ENCODE measurements around the gene TMSB4X. TPM values are rescaled to one million over a fixed set of nuclear protein-coding genes. Genes with fewer than 3 reads are reported as not detected.

TMSB4X gene
- total and polyA plus RNA-seq, 2 of the 8 experiments (the other 6 are each of a cell fraction or from before 2014, with no cell fraction given), result 2,063 to 2,112 TPM

GRCh38 chrX:12986886-12987285, 12.0 kb downstream of the TMSB4X start:
- FAIRE-seq (no peak), DNase-seq (ENCODE audit: low read depth in 1 of 2, low spot score in 2 of 2) (no peak)
- H3K79me1 ChIP-seq (ENCODE audit: low read depth, low read length), result no peaks in the 10 kb centered on the region
- H3K23ac ChIP-seq (ENCODE audit: insufficient read length), result no peak overlapping the region
- H3K56ac ChIP-seq (replicated peaks; ENCODE audit: insufficient read length, low read depth, low read length), result no peak overlapping the region
- no peak overlapping the region for H3K27ac ChIP-seq (ENCODE audit: low read depth, low read length)
- no peaks in the 10 kb centered on the region for H4K20me1 ChIP-seq (replicated peaks in 1 of 2; ENCODE audit: control insufficient read depth in 1 of 2, insufficient read depth in 2 of 2, low read length in 2 of 2)
- WGBS, 2 experiments (ENCODE audit: extremely low coverage in 1 of 2, insufficient coverage in 1 of 2, insufficient read length in 1 of 2, insufficient replicate concordance in 2 of 2, low coverage in 1 of 2, low lambda C conversion rate in 2 of 2, missing lambda C conversion rate in 1 of 2), result 92% methylated on average over 2 of the region's 2 CpGs; no CpG with 5 or more reads in 1 of the 2 experiments
- H2BK12ac ChIP-seq (ENCODE audit: low read depth, low read length), result no peak overlapping the region
- H2AK5ac ChIP-seq (ENCODE audit: low read depth, low read length), result no peak overlapping the region
- no peaks in the 10 kb centered on the region for H3K36me3 ChIP-seq (ENCODE audit: control insufficient read depth in 2 of 4, insufficient read depth in 4 of 4, low read length in 3 of 4)
- H3K4me3 ChIP-seq (ENCODE audit: extremely low read depth in 1 of 4, insufficient read depth in 2 of 4, low read depth in 3 of 4, low read length in 4 of 4), result no peak overlapping the region
- H3K9me3 ChIP-seq (ENCODE audit: insufficient read depth in 2 of 2, low read depth in 1 of 2, low read length in 1 of 2), result no peaks in the 10 kb centered on the region
- POLR2A ChIA-PET (ENCODE audit: partially characterized antibody), result interaction anchor here (0.6 to 1.2 kb wide), 2 partner anchors 11 to 125 kb away, joined by 3 to 6 read pairs; no protein-coding TSS in a partner anchor
- H3K23me2 ChIP-seq (ENCODE audit: low read depth, low read length), result no peaks in the 10 kb centered on the region
- H3K4me1 ChIP-seq (replicated peaks in 1 of 4; ENCODE audit: control insufficient read depth in 3 of 4, insufficient read depth in 4 of 4, low read length in 3 of 4), result no peaks in the 10 kb centered on the region
- CTCF ChIA-PET (ENCODE audit: partially characterized antibody), result no interaction called here
- H4K91ac ChIP-seq (replicated peaks; ENCODE audit: insufficient read length, low read length), result no peak overlapping the region
- H2BK15ac ChIP-seq (ENCODE audit: low read length), result no peak overlapping the region
- H4K8ac ChIP-seq (ENCODE audit: extremely low read depth, insufficient read depth, low read length), result no peak overlapping the region
- H3K4ac ChIP-seq (replicated peaks; ENCODE audit: insufficient read length, low read depth, low read length), result no peak overlapping the region
- H3K4me2 ChIP-seq (ENCODE audit: insufficient read depth in 1 of 2, low read depth in 2 of 2, low read length in 2 of 2), result no peak overlapping the region
- H3K27me3 ChIP-seq (replicated peaks in 1 of 4; ENCODE audit: control insufficient read depth in 3 of 4, extremely low read depth in 1 of 4, insufficient read depth in 3 of 4, low read length in 3 of 4), result no peaks in the 10 kb centered on the region
- H3K14ac ChIP-seq (ENCODE audit: insufficient read length), result no peak overlapping the region
- no peak overlapping the region for H4K5ac ChIP-seq (ENCODE audit: insufficient read length, low read depth, low read length)
- H3K79me2 ChIP-seq (ENCODE audit: control insufficient read depth in 1 of 2, insufficient read depth in 2 of 2, low read length in 2 of 2), result no peaks in the 10 kb centered on the region
- H2BK120ac ChIP-seq (replicated peaks; ENCODE audit: low read depth, low read length), result no peak overlapping the region
- no peak overlapping the region for H3K18ac ChIP-seq (ENCODE audit: extremely low read depth, low read length)
- no peak overlapping the region for H2AFZ ChIP-seq (ENCODE audit: low read length)
- H2BK20ac ChIP-seq (ENCODE audit: low read length), result no peak overlapping the region
- H2BK5ac ChIP-seq (ENCODE audit: low read depth, low read length), result no peak overlapping the region
- H3K9ac ChIP-seq (replicated peaks in 1 of 4; ENCODE audit: extremely low read depth in 1 of 4, low read depth in 3 of 4, low read length in 3 of 4), result no peak overlapping the region
- TF ChIP-seq CEBPB (IDR thresholded peaks at IDR 0.05; ENCODE audit: low read depth, low read length), result no peak
- TF ChIP-seq HDAC2 (IDR thresholded peaks at IDR 0.05; ENCODE audit: borderline replicate concordance in 1 of 2, low read depth in 2 of 2, low read length in 2 of 2), result no peak
- TF ChIP-seq TEAD4 (IDR thresholded peaks at IDR 0.05; ENCODE audit: low read depth, low read length), result no peak
- TF ChIP-seq SIRT6 (IDR thresholded peaks at IDR 0.05; ENCODE audit: low read length), result no peak
- TF ChIP-seq BRCA1 (IDR thresholded peaks at IDR 0.05; ENCODE audit: low read depth, low read length), result no peak
- TF ChIP-seq SIN3A (conservative IDR thresholded peaks at IDR 0.05 in 1 of 2, IDR thresholded peaks at IDR 0.05 in 1 of 2; ENCODE audit: low read depth in 1 of 2, low read length in 2 of 2), result no peak
- no peak for TF ChIP-seq EZH2 (IDR thresholded peaks at IDR 0.05; ENCODE audit: low read depth, low read length, severe bottlenecking)
- TF ChIP-seq POLR2AphosphoS5 (IDR thresholded peaks at IDR 0.05; ENCODE audit: low read depth, low read length), result no peak
- TF ChIP-seq BCL11A (IDR thresholded peaks at IDR 0.05; ENCODE audit: low read depth in 2 of 2, low read length in 2 of 2), result no peak
- TF ChIP-seq CBX5 (IDR thresholded peaks at IDR 0.05; ENCODE audit: low read depth, low read length), result no peak
- no peak for TF ChIP-seq NRF1 (IDR thresholded peaks at IDR 0.05; ENCODE audit: low read depth, low read length)
- no peak for TF ChIP-seq SAP30 (IDR thresholded peaks at IDR 0.05; ENCODE audit: insufficient read depth, insufficient replicate concordance, low read length)
- TF ChIP-seq RFX5 (IDR thresholded peaks at IDR 0.05; ENCODE audit: borderline replicate concordance, low read depth, low read length), result no peak
- TF ChIP-seq CHD2 (IDR thresholded peaks at IDR 0.05; ENCODE audit: low read length), result no peak

All from H1 (cell line).